HG02973 (cell line): Measurements from ENCODE around the gene TXN.

ENCODE experiments used
- ATAC-seq: cut with Tn5 transposase; IDR thresholded peaks from one replicate; pipeline ENCODE4 v1.9.1; 2021; ENCODE audit warnings: moderate library complexity; ENCODE audit not compliant: unreplicated experiment

Gene TXN

GRCh38 chr9:110256380-110257096 lies at the start of gene TXN:
Gene TXN (minus strand): TSS chr9:110256507. CDS start chr9:110256435, 72 bp downstream.
- peak; percentile 72 for ATAC-seq

- ATAC-seq = no peak
These were observed 46.8 kb upstream of the TXN start for GRCh38 chr9:110303133-110303532.

- ATAC-seq = no peak
These were observed 41.8 kb upstream of the TXN start for GRCh38 chr9:110298043-110298605.

GRCh38 chr9:110293248-110293647 lies 36.9 kb upstream of the TXN start:
- no peak for ATAC-seq

- no peak for ATAC-seq
These were observed 35.7 kb upstream of the TXN start for GRCh38 chr9:110291921-110292557.

GRCh38 chr9:110290001-110290400 lies 33.7 kb upstream of the TXN start:
- no peak for ATAC-seq

GRCh38 chr9:110288503-110288902 lies 32.2 kb upstream of the TXN start:
- ATAC-seq = no peak

- no peak for ATAC-seq
These were observed 31.0 kb upstream of the TXN start for GRCh38 chr9:110287289-110287680.

GRCh38 chr9:110284211-110284844 lies 28.0 kb upstream of the TXN start:
- no peak for ATAC-seq

- no peak for ATAC-seq
These were observed 27.4 kb upstream of the TXN start for GRCh38 chr9:110283751-110284150.

GRCh38 chr9:110282739-110283081 lies 26.4 kb upstream of the TXN start:
- no peak for ATAC-seq

- ATAC-seq = no peak
These were observed 25.9 kb upstream of the TXN start for GRCh38 chr9:110282018-110282738.

GRCh38 chr9:110278080-110278707 lies 21.9 kb upstream of the TXN start:
- no peak for ATAC-seq

GRCh38 chr9:110276781-110277180 lies 20.5 kb upstream of the TXN start:
- no peak for ATAC-seq

- no peak for ATAC-seq
These were observed 14.1 kb upstream of the TXN start for GRCh38 chr9:110270211-110270995.

- no peak for ATAC-seq
These were observed 10.5 kb upstream of the TXN start for GRCh38 chr9:110266795-110267194.

- ATAC-seq = no peak
These were observed 5.3 kb upstream of the TXN start for GRCh38 chr9:110261632-110262031.

GRCh38 chr9:110260911-110261310 lies 4.6 kb upstream of the TXN start:
- ATAC-seq = no peak

GRCh38 chr9:110259566-110259965 lies 3.3 kb upstream of the TXN start:
- ATAC-seq = no peak

GRCh38 chr9:110258690-110259091 lies 2.4 kb upstream of the TXN start:
- ATAC-seq = no peak
